ENCODE results near the gene GSKIP.

- TF ChIP-seq, protein P1, sequence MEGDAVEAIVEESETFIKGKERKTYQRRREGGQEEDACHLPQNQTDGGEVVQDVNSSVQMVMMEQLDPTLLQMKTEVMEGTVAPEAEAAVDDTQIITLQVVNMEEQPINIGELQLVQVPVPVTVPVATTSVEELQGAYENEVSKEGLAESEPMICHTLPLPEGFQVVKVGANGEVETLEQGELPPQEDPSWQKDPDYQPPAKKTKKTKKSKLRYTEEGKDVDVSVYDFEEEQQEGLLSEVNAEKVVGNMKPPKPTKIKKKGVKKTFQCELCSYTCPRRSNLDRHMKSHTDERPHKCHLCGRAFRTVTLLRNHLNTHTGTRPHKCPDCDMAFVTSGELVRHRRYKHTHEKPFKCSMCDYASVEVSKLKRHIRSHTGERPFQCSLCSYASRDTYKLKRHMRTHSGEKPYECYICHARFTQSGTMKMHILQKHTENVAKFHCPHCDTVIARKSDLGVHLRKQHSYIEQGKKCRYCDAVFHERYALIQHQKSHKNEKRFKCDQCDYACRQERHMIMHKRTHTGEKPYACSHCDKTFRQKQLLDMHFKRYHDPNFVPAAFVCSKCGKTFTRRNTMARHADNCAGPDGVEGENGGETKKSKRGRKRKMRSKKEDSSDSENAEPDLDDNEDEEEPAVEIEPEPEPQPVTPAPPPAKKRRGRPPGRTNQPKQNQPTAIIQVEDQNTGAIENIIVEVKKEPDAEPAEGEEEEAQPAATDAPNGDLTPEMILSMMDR (IDR thresholded peaks at IDR 0.05; ENCODE audit: poor library complexity) = no peak
- TF ChIP-seq EZH2 (IDR thresholded peaks at IDR 0.05; ENCODE audit: borderline replicate concordance) (no peak), EZH2phosphoT487 (IDR thresholded peaks at IDR 0.05; ENCODE audit: low read depth, severe bottlenecking, unreplicated experiment) (no peak)
Observed at GRCh38 chr14:96405677-96406076, 42.4 kb downstream of the GSKIP start.
